Measurements from ENCODE around the gene CFTR. TPM values are rescaled to one million over a fixed set of nuclear protein-coding genes. Genes with fewer than 3 reads are reported as not detected.

The CFTR gene
- total RNA-seq, 1 donor from 2014 or later, result under 0.01 TPM

Small RNA genes within 50 kb of the gene (small RNA-seq; reads per million reads assigned to genes)
- gene AC000111.1 (not detected), gene AC000111.2 (not detected)

Other genes starting within 250 kb of the CFTR start
- gene WNT2, start 157.0 kb upstream of the CFTR start, total RNA-seq, result 0.41 TPM
- not detected for gene ASZ1, start 52.5 kb upstream of the CFTR start, total RNA-seq

Measured in frontal cortex (tissue), 1 donor.